Tibial nerve (tissue), 4 donors: ENCODE results near the gene NNT.
A peak's percentile ranks its signal among the peaks of the same experiment; 100 is the strongest.

Experiments
- EP300 ChIP-seq, 2 donors: sonication (generic); formaldehyde crosslinking; IDR thresholded peaks; one replicate each; pipeline ENCODE4 v1.6.1; 2017; ENCODE audit warnings: antibody characterized with exemption in 2 of 2, mild to moderate bottlenecking in 1 of 2
- POLR2A ChIP-seq, 2 donors: fragments of 450-650 bp; IDR thresholded peaks; one replicate each; pipeline ENCODE4 v1.6.1; 2017; ENCODE audit warnings: antibody characterized with exemption in 2 of 2, mild to moderate bottlenecking in 2 of 2, moderate library complexity in 2 of 2
- TF ChIP-seq, protein P1 (sequence below), 5 experiments: fragments of 200-600 bp in 3 of 5; fragments of 450-650 bp in 2 of 5; sonication (generic) in 3 of 5; IDR thresholded peaks; one replicate each; pipeline ENCODE4 v1.5.1; 2016 to 2019; ENCODE audit warnings: antibody characterized with exemption in 5 of 5, mild to moderate bottlenecking in 3 of 5, moderate library complexity in 2 of 5

DNA sequence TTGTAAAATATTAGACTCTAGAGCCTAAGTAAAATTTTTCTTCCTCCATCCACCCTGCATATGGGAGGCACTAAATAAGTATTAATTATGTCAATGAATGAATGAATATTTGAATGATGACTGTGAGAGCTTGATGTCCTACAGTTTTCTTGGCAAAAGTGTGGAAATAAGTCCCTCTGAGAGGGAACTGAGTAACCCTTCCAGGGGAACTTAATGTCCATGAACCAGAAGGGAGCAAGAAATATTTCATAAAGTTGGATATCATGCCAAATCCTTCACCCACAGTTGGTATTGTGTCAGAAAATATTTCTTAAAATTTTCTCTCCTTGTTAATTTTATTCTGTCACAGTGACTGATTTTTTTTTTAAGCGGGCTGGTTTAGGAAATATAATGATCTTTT lies 36.6 kb downstream of the NNT start:
- TF ChIP-seq, protein P1, sequence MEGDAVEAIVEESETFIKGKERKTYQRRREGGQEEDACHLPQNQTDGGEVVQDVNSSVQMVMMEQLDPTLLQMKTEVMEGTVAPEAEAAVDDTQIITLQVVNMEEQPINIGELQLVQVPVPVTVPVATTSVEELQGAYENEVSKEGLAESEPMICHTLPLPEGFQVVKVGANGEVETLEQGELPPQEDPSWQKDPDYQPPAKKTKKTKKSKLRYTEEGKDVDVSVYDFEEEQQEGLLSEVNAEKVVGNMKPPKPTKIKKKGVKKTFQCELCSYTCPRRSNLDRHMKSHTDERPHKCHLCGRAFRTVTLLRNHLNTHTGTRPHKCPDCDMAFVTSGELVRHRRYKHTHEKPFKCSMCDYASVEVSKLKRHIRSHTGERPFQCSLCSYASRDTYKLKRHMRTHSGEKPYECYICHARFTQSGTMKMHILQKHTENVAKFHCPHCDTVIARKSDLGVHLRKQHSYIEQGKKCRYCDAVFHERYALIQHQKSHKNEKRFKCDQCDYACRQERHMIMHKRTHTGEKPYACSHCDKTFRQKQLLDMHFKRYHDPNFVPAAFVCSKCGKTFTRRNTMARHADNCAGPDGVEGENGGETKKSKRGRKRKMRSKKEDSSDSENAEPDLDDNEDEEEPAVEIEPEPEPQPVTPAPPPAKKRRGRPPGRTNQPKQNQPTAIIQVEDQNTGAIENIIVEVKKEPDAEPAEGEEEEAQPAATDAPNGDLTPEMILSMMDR (IDR thresholded peaks at IDR 0.05) = no peak
- no peak for TF ChIP-seq POLR2A (IDR thresholded peaks at IDR 0.05)
- TF ChIP-seq EP300 (IDR thresholded peaks at IDR 0.05) = peak in 1 of 2 donors; percentile 76
